Prostate gland (tissue), 2 donors: ENCODE data around the gene SSTR5. TPM values are rescaled to one million over a fixed set of nuclear protein-coding genes. Genes with fewer than 3 reads are reported as not detected.

Experiments
- DNase-seq: peaks from one replicate; pipeline ENCODE4 v3.0.0-alpha.2; 2019; ENCODE audit warnings: low spot score
- H3K27ac ChIP-seq, 2 donors: fragments of 200-600 bp; sonication (generic); 2 replicates each; pipeline ENCODE4 v1.5.1; 2017 to 2019
- H3K27me3 ChIP-seq: fragments of 200-600 bp; sonication (generic); replicated peaks from 2 replicates; pipeline ENCODE4 v1.5.1; 2019; ENCODE audit not compliant: insufficient read depth
- H3K36me3 ChIP-seq, 2 donors: fragments of 200-600 bp; sonication (generic); 1 replicate in 1 of 2; 2 replicates in 1 of 2; pipeline versions ENCODE4 v1.5.1 to v1.8.1; 2017 to 2019
- H3K4me1 ChIP-seq: fragments of 200-600 bp; sonication (generic); replicated peaks from 2 replicates; pipeline ENCODE4 v1.5.1; 2019
- H3K4me3 ChIP-seq, 2 donors: fragments of 200-600 bp; sonication (generic); 2 replicates each; pipeline ENCODE4 v1.5.1; 2017 to 2019
- H3K9me3 ChIP-seq: fragments of 200-600 bp; sonication (generic); 2 replicates; pipeline ENCODE4 v1.5.1; 2017
- POLR2A ChIP-seq: fragments of 450-650 bp; IDR thresholded peaks from one replicate; pipeline ENCODE4 v1.6.1; 2016; ENCODE audit warnings: antibody characterized with exemption, mild to moderate bottlenecking
- POLR2AphosphoS5 ChIP-seq: sonication (generic); formaldehyde crosslinking; IDR thresholded peaks from one replicate; pipeline ENCODE4 v1.6.1; 2017; ENCODE audit warnings: antibody characterized with exemption
- WGBS: methylation state at CpG from one replicate; pipeline ENCODE4 v1.1.5; 2018; 5-methylcytosine and 5-hydroxymethylcytosine counted together
- intact Hi-C: fragments of 100-400 bp; cut with DNase I; formaldehyde crosslinking; loops from one replicate; pipeline ENCODE4 v1.14.2; 2022
- total RNA-seq, 2 donors: library from RNA; depleted of rRNA; stranded (reverse); fragments of >200 nt; gene quantifications; one replicate each; pipeline ENCODE4 v1.1.0, GENCODE V29; 2016
- TF ChIP-seq, protein P1 (sequence below), 4 experiments: fragments of 200-600 bp in 2 of 4; fragments of 450-650 bp in 2 of 4; sonication (generic) in 2 of 4; IDR thresholded peaks; 1 replicate in 3 of 4; 2 replicates in 1 of 4; pipeline ENCODE4 v1.5.1; 2016 to 2019; ENCODE audit warnings: antibody characterized with exemption in 4 of 4, mild to moderate bottlenecking in 2 of 4, moderate library complexity in 2 of 4

The SSTR5 gene
- total RNA-seq, 2 donors from 2014 or later: 1.1 to 1.8 TPM

DNA sequence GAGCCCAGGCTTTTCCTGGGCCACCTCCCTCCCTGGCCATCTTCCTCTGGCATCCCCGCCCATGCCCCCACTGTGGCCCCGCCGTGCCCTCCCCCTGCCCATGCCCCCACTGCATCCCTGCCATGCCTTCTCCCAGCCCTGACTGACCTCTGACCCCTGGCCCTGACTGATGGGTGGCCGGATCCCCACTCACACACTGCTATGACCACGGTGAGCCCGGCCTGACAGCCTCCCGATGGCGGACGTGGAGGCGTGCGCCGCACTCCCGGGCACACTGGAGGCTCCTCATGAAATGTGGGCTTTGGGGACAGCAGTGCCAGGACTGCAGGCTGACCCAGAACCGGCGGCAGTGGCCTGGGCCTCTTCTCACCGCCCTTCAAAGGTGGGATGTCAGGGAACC is 34.1 kb downstream of the SSTR5 start:
- TF ChIP-seq, protein P1, sequence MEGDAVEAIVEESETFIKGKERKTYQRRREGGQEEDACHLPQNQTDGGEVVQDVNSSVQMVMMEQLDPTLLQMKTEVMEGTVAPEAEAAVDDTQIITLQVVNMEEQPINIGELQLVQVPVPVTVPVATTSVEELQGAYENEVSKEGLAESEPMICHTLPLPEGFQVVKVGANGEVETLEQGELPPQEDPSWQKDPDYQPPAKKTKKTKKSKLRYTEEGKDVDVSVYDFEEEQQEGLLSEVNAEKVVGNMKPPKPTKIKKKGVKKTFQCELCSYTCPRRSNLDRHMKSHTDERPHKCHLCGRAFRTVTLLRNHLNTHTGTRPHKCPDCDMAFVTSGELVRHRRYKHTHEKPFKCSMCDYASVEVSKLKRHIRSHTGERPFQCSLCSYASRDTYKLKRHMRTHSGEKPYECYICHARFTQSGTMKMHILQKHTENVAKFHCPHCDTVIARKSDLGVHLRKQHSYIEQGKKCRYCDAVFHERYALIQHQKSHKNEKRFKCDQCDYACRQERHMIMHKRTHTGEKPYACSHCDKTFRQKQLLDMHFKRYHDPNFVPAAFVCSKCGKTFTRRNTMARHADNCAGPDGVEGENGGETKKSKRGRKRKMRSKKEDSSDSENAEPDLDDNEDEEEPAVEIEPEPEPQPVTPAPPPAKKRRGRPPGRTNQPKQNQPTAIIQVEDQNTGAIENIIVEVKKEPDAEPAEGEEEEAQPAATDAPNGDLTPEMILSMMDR (IDR thresholded peaks at IDR 0.05): no peak
- no peak for TF ChIP-seq POLR2AphosphoS5
- intact Hi-C loops: loop anchor here (1.0 kb wide), 1 partner anchor 87 kb away; no protein-coding TSS in a partner anchor

DNA sequence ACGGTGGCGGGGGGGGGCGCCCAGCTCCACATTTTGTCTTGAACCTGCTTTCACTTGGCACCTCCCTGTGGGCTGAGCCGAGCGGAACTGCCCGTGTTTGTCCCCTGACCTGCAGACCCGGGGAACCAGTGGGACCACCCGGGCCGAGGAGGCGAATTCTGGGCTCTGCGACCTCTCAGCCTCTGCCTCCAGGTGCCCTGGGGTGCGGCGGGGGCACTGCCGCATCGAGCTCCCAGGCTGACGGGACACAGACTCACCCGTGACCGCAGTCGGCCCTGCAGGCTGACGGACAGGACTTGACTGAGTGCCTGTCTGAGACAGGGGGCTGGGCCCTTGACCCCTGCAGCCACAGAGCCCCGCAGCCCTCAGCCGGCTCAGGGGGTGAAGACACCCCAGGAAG is 34.6 kb downstream of the SSTR5 start:
- TF ChIP-seq POLR2AphosphoS5 (no peak), POLR2A (no peak)
- TF ChIP-seq, protein P1 (IDR thresholded peaks at IDR 0.05): no peak
- no peak for DNase-seq
- no peak overlapping the region for H3K27ac ChIP-seq
- H3K27me3 ChIP-seq: peaks cover 1% of the 10 kb centered on the region
- H3K36me3 ChIP-seq: no peaks in the 10 kb centered on the region
- no peak overlapping the region for H3K4me3 ChIP-seq
- peaks cover 9% of the 10 kb centered on the region for H3K4me1 ChIP-seq
- H3K9me3 ChIP-seq: no peaks in the 10 kb centered on the region
- 81% methylated on average over 21 of the region's 22 CpGs for WGBS
- intact Hi-C loops: no loop called here

More for the DNA sequence above, 34.1 kb downstream of the SSTR5 start:
- Histone ChIP-seq H3K27me3 (peaks cover 6% of the 10 kb centered on the region), H3K36me3 (no peaks in the 10 kb centered on the region), H3K9me3 (no peaks in the 10 kb centered on the region), H3K4me1 (peaks cover 9% of the 10 kb centered on the region), H3K4me3 (no peak overlapping the region), H3K27ac (no peak overlapping the region)
- DNase-seq: no peak
- WGBS: 75% methylated on average over 16 of the region's 16 CpGs

DNA sequence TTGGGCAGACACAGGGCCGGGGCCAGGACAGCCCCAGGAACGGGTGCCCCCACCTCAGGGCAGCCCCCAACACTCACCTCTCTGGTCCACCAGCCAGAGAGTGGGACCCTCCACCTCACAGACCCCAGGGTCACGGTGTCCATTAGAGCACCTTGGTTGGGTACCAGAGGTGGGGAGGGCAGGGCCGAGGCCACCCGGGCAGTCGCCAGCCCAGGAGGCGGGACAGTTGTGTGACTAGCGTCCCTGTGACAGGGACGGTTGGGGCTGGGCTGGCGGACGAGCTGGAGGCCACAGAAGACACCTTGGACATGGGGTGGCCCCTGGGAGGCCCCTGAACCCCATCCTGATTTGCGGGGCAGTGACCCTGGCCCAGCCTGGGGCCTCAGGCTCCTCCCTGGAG is 35.2 kb downstream of the SSTR5 start:
- Histone ChIP-seq H3K27ac (no peak overlapping the region), H3K27me3 (no peaks in the 10 kb centered on the region), H3K4me1 (peaks cover 9% of the 10 kb centered on the region), H3K4me3 (no peak overlapping the region), H3K36me3 (no peaks in the 10 kb centered on the region), H3K9me3 (no peaks in the 10 kb centered on the region)
- intact Hi-C loops: no loop called here
- TF ChIP-seq, protein P1 (IDR thresholded peaks at IDR 0.05): no peak
- TF ChIP-seq POLR2AphosphoS5 (no peak), POLR2A (no peak)
- WGBS: 80% methylated on average over 12 of the region's 12 CpGs
- DNase-seq: no peak

DNA sequence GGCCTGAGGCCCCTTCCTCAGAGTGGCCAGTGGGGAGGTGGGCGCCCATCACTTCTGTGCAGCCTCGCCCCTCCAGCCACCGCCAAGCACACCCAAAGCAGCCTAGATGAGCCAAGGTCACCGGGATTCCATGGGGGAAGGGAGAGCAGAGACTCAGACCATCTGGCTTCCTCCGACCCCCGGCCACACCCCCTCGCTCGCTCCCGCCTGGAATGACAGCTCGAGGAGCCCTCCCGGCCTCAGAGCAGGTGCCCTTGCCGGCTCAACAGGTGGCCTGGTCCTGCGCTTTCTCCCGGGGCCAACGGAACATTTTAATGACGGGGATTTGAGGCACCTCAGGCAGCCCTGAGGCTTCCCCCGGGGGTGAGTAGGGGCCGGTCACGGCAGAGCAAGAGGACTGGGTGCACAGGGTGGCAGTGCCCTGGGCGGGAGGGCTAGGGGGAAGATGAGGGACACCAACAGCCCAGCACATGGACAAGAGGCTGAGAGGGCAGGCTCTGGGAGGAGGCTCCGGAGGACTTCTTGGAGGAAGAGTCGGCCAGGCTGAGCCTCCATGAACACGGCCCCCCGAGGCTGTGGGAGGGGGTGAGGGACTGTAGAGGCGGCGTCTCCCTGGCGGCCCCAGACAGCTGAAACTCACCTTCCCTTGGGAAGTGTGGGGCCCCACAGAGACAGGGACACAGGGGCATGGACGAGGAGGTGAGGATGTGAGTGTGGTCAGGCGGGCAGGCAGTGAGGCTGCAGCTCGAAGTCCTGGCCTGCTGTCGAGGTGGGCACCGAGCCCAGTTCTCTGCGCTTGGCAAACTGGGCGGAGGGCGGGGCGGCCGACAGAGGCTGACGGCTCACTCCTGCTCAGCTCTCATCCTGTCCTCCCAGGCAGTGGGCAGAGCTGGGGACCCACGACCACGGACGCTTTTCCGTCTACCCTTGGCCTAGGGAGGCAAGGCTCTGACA is 36.0 kb downstream of the SSTR5 start:
- WGBS: 23% methylated on average over 38 of the region's 42 CpGs
- Histone ChIP-seq H3K27me3 (no peaks in the 10 kb centered on the region), H3K4me1 (peaks cover 9% of the 10 kb centered on the region), H3K36me3 (no peaks in the 10 kb centered on the region), H3K27ac (no peak overlapping the region), H3K9me3 (no peaks in the 10 kb centered on the region), H3K4me3 (no peak overlapping the region)
- intact Hi-C loops: no loop called here
- no peak for TF ChIP-seq POLR2AphosphoS5
- no peak for TF ChIP-seq POLR2A
- TF ChIP-seq, protein P1 (IDR thresholded peaks at IDR 0.05): no peak
- DNase-seq: peak; percentile 85

DNA sequence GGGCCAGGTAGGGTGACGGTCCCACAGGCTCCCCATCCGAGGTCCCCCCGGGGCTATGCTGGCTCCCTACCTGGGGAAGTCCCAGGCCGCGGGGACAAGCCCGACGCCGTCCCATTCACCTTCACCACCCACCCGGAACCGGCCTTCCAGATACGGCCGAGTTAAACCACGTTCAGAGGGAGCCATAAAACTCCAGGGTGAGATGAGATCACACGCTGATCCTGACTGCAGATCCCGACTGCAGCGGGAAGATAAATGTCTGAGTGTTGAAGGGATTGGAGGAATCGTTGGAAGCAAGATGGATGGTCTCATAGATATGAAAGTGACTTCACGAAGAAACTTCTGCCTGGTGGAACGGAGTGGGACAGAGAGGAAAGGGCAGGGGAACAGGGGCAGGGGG is 37.1 kb downstream of the SSTR5 start:
- Histone ChIP-seq H3K36me3 (no peaks in the 10 kb centered on the region), H3K9me3 (no peaks in the 10 kb centered on the region), H3K4me3 (no peak overlapping the region), H3K4me1 (peaks cover 9% of the 10 kb centered on the region), H3K27ac (no peak overlapping the region), H3K27me3 (no peaks in the 10 kb centered on the region)
- WGBS: 34% methylated on average over 16 of the region's 19 CpGs
- intact Hi-C loops: loop anchor here (5.0 kb wide), 1 partner anchor 38 kb away; no protein-coding TSS in a partner anchor
- no peak for DNase-seq
- no peak for TF ChIP-seq POLR2AphosphoS5
- TF ChIP-seq, protein P1 (IDR thresholded peaks at IDR 0.05): no peak
- TF ChIP-seq POLR2A: no peak
